Neural cell (in vitro differentiated cells): ENCODE measurements around the gene DLG2. TPM values are rescaled to one million over a fixed set of nuclear protein-coding genes. Genes with fewer than 3 reads are reported as not detected.

Source experiments
- H2AFZ ChIP-seq: fragments of 200-600, 300-800 bp; sonication (generic), shearing (Covaris generic); 2 replicates; pipeline ENCODE4 v1.6.0; 2014; ENCODE audit warnings: low read depth, mild to moderate bottlenecking, antibody characterized with exemption, low read length, moderate library complexity
- H3F3A ChIP-seq: fragments of 200-600 bp; shearing (Covaris generic); 2 replicates; pipeline ENCODE4 v1.6.1; 2016; ENCODE audit warnings: mild to moderate bottlenecking, moderate library complexity, mixed read lengths, antibody characterized with exemption, low read length; ENCODE audit not compliant: insufficient read depth, poor library complexity, severe bottlenecking
- H3K27ac ChIP-seq: fragments of 200-600, 300-800 bp; sonication (generic), shearing (Covaris generic); 2 replicates; pipeline ENCODE4 v1.5.1; 2014; ENCODE audit warnings: mild to moderate bottlenecking, low read length, moderate library complexity
- H3K27me3 ChIP-seq: fragments of 300-800, 200-600 bp; sonication (generic), shearing (Covaris generic); 2 replicates; pipeline ENCODE4 v1.6.0; 2014; ENCODE audit warnings: mild to moderate bottlenecking, low read depth, low read length, moderate library complexity; ENCODE audit not compliant: insufficient read depth
- H3K36me3 ChIP-seq: fragments of 300-800, 200-600 bp; sonication (generic), shearing (Covaris generic); 2 replicates; pipeline ENCODE4 v1.5.1; 2014; ENCODE audit warnings: mild to moderate bottlenecking, antibody characterized with exemption, low read length, moderate library complexity; ENCODE audit not compliant: insufficient read depth
- H3K4me2 ChIP-seq: fragments of 300-800, 200-600 bp; sonication (generic), shearing (Covaris generic); 2 replicates; pipeline ENCODE4 v1.6.0; 2014; ENCODE audit warnings: mild to moderate bottlenecking, low read length
- H3K4me3 ChIP-seq: fragments of 300-800, 200-600 bp; sonication (generic), shearing (Covaris generic); 2 replicates; pipeline ENCODE4 v1.5.1; 2014; ENCODE audit warnings: mild to moderate bottlenecking, low read length, moderate library complexity
- H3K79me2 ChIP-seq: fragments of 200-600 bp; shearing (Covaris generic); replicated peaks from 2 replicates; pipeline ENCODE4 v1.6.0; 2014; ENCODE audit warnings: mild to moderate bottlenecking, low read length, moderate library complexity; ENCODE audit not compliant: insufficient read depth
- H3K9ac ChIP-seq: fragments of 300-800, 200-600 bp; sonication (generic), shearing (Covaris generic); 2 replicates; pipeline ENCODE4 v1.6.1; 2016; ENCODE audit warnings: mild to moderate bottlenecking, low read length, mixed read lengths
- H3K9me2 ChIP-seq: fragments of 200-600 bp; shearing (Covaris generic); 2 replicates; pipeline ENCODE4 v1.6.1; 2016; ENCODE audit warnings: mild to moderate bottlenecking, low read length, mixed read lengths; ENCODE audit not compliant: insufficient read depth
- H3K9me3 ChIP-seq: fragments of 200-600, 300-800 bp; sonication (generic), shearing (Covaris generic); 2 replicates; pipeline ENCODE4 v1.6.1; 2016; ENCODE audit warnings: mild to moderate bottlenecking, mixed run types, low read length, moderate library complexity, mixed read lengths
- H4K20me1 ChIP-seq: fragments of 200-600 bp; shearing (Covaris generic); 2 replicates; pipeline ENCODE4 v1.6.1; 2016; ENCODE audit warnings: mild to moderate bottlenecking, mixed run types; ENCODE audit not compliant: insufficient read depth
- CTCF ChIP-seq: fragments of 450-650 bp; IDR thresholded peaks from 2 replicates; pipeline ENCODE4 v1.5.1; 2014; ENCODE audit warnings: antibody characterized with exemption, mild to moderate bottlenecking, moderate library complexity; ENCODE audit not compliant: poor library complexity, severe bottlenecking
- EP300 ChIP-seq: fragments of 450-650 bp; conservative IDR thresholded peaks from 2 replicates; pipeline ENCODE4 v1.6.1; 2014; ENCODE audit warnings: antibody characterized with exemption, mild to moderate bottlenecking, moderate library complexity; ENCODE audit not compliant: poor library complexity, severe bottlenecking
- EZH2 ChIP-seq: fragments of 200-600, 300-800 bp; shearing (Covaris generic), sonication (generic); IDR thresholded peaks from 2 replicates; pipeline ENCODE4 v1.6.1; 2014; ENCODE audit warnings: antibody characterized with exemption, low read length, borderline replicate concordance, mild to moderate bottlenecking; ENCODE audit not compliant: insufficient read depth, poor library complexity, severe bottlenecking
- MXI1 ChIP-seq: fragments of 450-650 bp; conservative IDR thresholded peaks from 2 replicates; pipeline ENCODE4 v1.6.1; 2014; ENCODE audit warnings: antibody characterized with exemption, mild to moderate bottlenecking; ENCODE audit not compliant: poor library complexity, severe bottlenecking
- POLR2AphosphoS5 ChIP-seq: IDR thresholded peaks from 2 replicates; pipeline ENCODE4 v1.6.1; 2012
- RAD21 ChIP-seq: fragments of 450-650 bp; conservative IDR thresholded peaks from 2 replicates; pipeline ENCODE4 v1.6.1; 2014; ENCODE audit warnings: antibody characterized with exemption, mild to moderate bottlenecking, moderate library complexity
- REST ChIP-seq: IDR thresholded peaks from 2 replicates; pipeline ENCODE4 v1.6.1; 2012; ENCODE audit warnings: borderline replicate concordance
- SMC3 ChIP-seq: fragments of 450-650 bp; conservative IDR thresholded peaks from 2 replicates; pipeline ENCODE4 v1.6.1; 2014; ENCODE audit warnings: antibody characterized with exemption, mild to moderate bottlenecking, moderate library complexity; ENCODE audit not compliant: poor library complexity
- TAF1 ChIP-seq: IDR thresholded peaks from 2 replicates; pipeline ENCODE4 v1.6.1; 2012; ENCODE audit warnings: low read depth
- polyA plus RNA-seq: library from polyadenylated mRNA; depleted of rRNA; stranded (reverse); fragments of >200 nt; gene quantifications from 2 replicates; pipeline ENCODE4 v1.2.3, GENCODE V29; 2014

DLG2 gene
- polyA plus RNA-seq, 1 donor from 2014 or later, result 179 TPM

- H3K4me3 ChIP-seq, result no peak overlapping the region
- H3K9me3 ChIP-seq, result no peaks in the 10 kb centered on the region
- H3K27ac ChIP-seq, result peak overlapping the region; percentile 82
- H3K27me3 ChIP-seq, result no peaks in the 10 kb centered on the region
- TF ChIP-seq REST, result no peak
- TF ChIP-seq SMC3, result no peak
- TF ChIP-seq MXI1, result no peak
- TF ChIP-seq EP300, result no peak
- no peak for TF ChIP-seq EZH2
- TF ChIP-seq TAF1, result no peak
- TF ChIP-seq CTCF, result no peak
- no peak for TF ChIP-seq RAD21
- TF ChIP-seq POLR2AphosphoS5, result no peak
- H3K4me2 ChIP-seq, result no peak overlapping the region
- H3F3A ChIP-seq, result peaks cover 8% of the 10 kb centered on the region
- peak overlapping the region; percentile 46 for H3K9ac ChIP-seq
- H3K36me3 ChIP-seq, result no peaks in the 10 kb centered on the region
- no peaks in the 10 kb centered on the region for H3K79me2 ChIP-seq
- H3K9me2 ChIP-seq, result no peaks in the 10 kb centered on the region
- no peak overlapping the region for H2AFZ ChIP-seq
- H4K20me1 ChIP-seq, result no peaks in the 10 kb centered on the region
Measured at GRCh38 chr11:83472806-83473205, 2154.3 kb downstream of the DLG2 start.

- H3K9me3 ChIP-seq, result no peaks in the 10 kb centered on the region
- peak overlapping the region; percentile 82 for H3K27ac ChIP-seq
- no peaks in the 10 kb centered on the region for H3K27me3 ChIP-seq
- H2AFZ ChIP-seq, result no peak overlapping the region
- no peaks in the 10 kb centered on the region for H3K36me3 ChIP-seq
- peaks cover 8% of the 10 kb centered on the region for H3F3A ChIP-seq
- H3K4me2 ChIP-seq, result peak overlapping the region; percentile 17
- H3K4me3 ChIP-seq, result peak overlapping the region; percentile 31
- H3K9ac ChIP-seq, result peak overlapping the region; percentile 46
- TF ChIP-seq TAF1, result no peak
- TF ChIP-seq EZH2, result no peak
- TF ChIP-seq REST, result no peak
- TF ChIP-seq EP300, result peak; percentile 83
- TF ChIP-seq RAD21, result peak; percentile 12
- no peak for TF ChIP-seq MXI1
- TF ChIP-seq SMC3, result peak; percentile 19
- no peak for TF ChIP-seq CTCF
- peak; percentile 75 for TF ChIP-seq POLR2AphosphoS5
- H3K9me2 ChIP-seq, result no peaks in the 10 kb centered on the region
- no peaks in the 10 kb centered on the region for H3K79me2 ChIP-seq
- no peaks in the 10 kb centered on the region for H4K20me1 ChIP-seq
Measured at GRCh38 chr11:83471831-83472727, 2155.1 kb downstream of the DLG2 start.
